ENCODE data around the gene IFNL1. TPM values are rescaled to one million over a fixed set of nuclear protein-coding genes. Genes with fewer than 3 reads are reported as not detected.

The IFNL1 gene
- total RNA-seq, 1 donor from 2014 or later = not detected

DNA sequence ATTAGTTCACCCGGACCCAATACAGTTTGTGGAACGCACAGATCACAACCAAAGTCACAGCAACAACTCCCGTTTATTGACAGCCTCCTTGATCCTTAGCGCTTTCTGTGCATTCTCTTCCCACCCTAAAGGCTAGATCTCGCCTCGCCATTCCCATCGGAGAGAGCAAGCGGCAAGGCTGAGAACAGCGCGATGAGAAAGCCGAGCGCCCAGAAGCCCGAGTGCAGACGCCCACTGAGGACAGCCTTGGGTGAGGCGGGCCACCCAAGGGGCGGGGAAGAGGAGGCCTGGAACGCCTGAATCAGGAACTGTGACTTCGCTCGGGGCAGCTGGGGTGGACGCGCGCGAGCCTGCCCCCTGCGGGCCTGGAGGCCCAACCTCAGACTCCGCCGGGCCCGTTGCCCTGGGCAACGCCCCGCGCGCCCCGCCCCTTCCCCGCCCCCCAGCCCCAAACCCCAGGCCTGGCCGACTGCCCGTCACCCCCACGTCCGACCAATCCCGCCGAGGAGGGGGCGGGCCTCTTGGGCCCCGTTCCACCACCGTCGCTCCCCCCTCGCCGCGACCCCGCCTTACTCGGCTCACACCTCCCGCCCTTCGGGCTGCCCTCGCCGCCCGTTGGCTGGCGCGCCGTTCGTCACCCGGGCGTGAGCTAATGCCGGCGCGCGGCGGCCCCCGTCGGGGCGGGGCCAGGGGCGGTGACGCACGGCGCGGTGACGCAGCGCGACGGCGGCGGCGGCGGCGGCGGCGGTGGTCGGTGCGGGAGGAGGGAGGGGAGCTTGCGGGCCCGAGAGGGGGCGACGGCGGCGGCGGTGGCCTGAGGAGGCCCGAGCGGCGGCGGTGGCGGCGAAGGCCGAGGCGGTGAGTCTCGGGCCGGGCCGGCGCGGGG lies 45.8 kb downstream of the IFNL1 start, which contains the start of gene SAMD4B:
Gene SAMD4B, plus strand, starts transcription at position 703 of the 886 bp plus-strand sequence. CDS start 14,473 bp downstream, outside the sequence.
- TF ChIP-seq, protein P1, sequence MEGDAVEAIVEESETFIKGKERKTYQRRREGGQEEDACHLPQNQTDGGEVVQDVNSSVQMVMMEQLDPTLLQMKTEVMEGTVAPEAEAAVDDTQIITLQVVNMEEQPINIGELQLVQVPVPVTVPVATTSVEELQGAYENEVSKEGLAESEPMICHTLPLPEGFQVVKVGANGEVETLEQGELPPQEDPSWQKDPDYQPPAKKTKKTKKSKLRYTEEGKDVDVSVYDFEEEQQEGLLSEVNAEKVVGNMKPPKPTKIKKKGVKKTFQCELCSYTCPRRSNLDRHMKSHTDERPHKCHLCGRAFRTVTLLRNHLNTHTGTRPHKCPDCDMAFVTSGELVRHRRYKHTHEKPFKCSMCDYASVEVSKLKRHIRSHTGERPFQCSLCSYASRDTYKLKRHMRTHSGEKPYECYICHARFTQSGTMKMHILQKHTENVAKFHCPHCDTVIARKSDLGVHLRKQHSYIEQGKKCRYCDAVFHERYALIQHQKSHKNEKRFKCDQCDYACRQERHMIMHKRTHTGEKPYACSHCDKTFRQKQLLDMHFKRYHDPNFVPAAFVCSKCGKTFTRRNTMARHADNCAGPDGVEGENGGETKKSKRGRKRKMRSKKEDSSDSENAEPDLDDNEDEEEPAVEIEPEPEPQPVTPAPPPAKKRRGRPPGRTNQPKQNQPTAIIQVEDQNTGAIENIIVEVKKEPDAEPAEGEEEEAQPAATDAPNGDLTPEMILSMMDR (conservative IDR thresholded peaks at IDR 0.05) = peak; percentile 86
- Mint-ChIP-seq H3K36me3 (peaks cover 16% of the 10 kb centered on the region), H3K4me1 (ENCODE audit: unreplicated experiment) (peaks cover 48% of the 10 kb centered on the region), H3K9me3 (no peaks in the 10 kb centered on the region), H3K4me3 (peak within 1 kb of the TSS; percentile 96), H3K27ac (peak within 1 kb of the TSS; percentile 94), H3K27me3 (peaks cover 3% of the 10 kb centered on the region)
- DNase-seq (ENCODE audit: extremely low spot score, unreplicated experiment) = peak; percentile 100

DNA sequence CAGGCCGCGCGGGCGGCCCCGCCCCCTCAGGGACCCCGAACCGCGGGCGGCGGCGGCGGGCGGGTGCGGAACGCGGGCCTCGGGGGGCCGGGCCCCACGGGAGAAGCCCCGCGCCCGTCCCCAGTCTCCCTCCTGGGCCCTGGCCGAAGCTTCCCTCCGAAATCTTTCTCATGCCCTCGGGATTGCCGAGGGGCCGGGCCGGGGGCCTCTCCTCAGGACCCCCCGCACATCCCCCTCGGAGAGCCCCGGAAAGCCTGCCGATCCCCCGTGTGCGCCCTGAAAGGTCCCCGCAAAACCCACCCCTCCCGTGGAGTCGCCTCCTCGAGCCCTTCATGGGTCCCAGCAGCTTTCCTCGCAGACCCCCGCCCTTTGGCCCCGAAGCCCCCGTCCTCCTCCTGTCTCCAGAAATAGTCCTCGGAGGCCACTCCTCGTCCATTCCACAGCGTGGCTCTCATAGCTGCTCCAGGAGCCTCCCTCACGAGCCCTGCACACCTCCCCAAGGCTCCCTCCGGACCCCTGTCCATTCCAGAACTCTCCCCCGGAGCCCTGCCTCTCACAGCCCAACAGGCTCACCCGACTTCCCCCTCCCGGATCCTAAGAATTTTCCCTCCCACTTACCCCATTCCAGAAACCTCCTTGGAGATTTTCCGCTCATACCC lies 46.6 kb downstream of the IFNL1 start:
- H3K9me3 Mint-ChIP-seq = no peaks in the 10 kb centered on the region
- H3K4me3 Mint-ChIP-seq = peak overlapping the region; percentile 91
- peak overlapping the region; percentile 86 for H3K27ac Mint-ChIP-seq
- peaks cover 56% of the 10 kb centered on the region for H3K4me1 Mint-ChIP-seq (ENCODE audit: unreplicated experiment)
- peaks cover 20% of the 10 kb centered on the region for H3K36me3 Mint-ChIP-seq
- DNase-seq (ENCODE audit: extremely low spot score, unreplicated experiment) = no peak
- H3K27me3 Mint-ChIP-seq = no peaks in the 10 kb centered on the region
- TF ChIP-seq, protein P1 (conservative IDR thresholded peaks at IDR 0.05) = no peak

DNA sequence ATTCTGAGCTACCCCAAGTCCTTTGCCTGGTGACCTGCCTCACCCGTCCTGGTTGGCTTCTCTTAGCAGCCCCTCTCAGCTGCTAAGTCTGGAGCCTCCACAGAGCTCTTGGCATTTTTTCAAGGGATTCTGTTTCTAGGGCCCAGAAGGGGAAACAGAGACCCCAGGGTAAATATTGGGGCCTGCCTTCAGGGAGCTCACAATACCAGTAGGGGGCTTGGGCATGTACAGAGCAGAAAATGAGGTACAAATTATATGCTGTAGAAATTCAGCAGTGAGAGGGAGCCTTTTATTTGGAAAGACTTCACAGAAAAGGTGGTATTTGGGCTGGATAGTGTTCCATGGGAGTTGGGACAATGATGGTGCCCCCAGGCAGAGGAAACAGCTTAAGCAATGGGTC lies 49.7 kb downstream of the IFNL1 start:
- TF ChIP-seq, protein P1 (conservative IDR thresholded peaks at IDR 0.05) = no peak
- Mint-ChIP-seq H3K4me1 (ENCODE audit: unreplicated experiment) (peaks cover 59% of the 10 kb centered on the region), H3K27ac (peak overlapping the region; percentile 86), H3K27me3 (no peaks in the 10 kb centered on the region), H3K4me3 (peak overlapping the region; percentile 91), H3K36me3 (peaks cover 33% of the 10 kb centered on the region), H3K9me3 (no peaks in the 10 kb centered on the region)
- no peak for DNase-seq (ENCODE audit: extremely low spot score, unreplicated experiment)

DNA sequence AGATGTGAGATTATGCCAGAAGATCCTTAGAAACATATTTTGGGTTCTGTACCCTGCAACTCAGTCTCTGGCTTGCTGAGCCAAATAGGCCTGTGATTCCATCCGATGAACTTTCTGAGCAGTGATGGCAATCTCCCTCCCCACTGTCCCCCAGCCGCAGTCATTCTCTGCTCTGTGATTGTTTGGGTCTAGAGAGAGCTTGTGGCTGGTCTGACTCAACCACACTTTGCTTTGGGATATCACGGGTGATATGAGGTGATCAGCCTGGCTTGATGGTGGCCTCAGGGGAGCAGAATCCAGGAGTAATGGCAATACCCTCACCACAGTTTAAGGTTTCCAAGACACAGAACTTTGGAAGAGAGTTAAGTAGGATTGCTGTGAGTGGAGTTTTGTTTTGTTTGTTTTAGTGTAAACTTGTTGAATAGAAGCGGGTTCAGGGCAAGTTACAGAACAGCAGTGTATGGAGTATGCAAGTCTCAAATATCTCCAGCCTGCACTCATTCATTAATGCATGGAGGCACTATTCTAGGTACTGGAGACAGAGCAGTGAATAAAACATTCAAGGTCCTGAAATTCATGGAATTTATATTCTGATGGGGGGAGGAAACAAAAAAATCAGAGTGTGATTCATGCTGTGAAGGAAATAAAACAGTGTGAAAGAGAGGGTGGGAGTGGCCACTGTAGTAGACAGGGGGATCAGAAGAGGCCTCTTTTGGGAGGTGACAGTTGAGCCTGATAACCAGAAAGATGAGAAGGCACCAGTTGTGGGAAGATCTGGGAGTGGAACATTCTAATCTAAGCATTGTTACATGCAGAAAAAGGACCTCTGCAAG lies 51.3 kb downstream of the IFNL1 start:
- peaks cover 39% of the 10 kb centered on the region for H3K36me3 Mint-ChIP-seq
- H3K27ac Mint-ChIP-seq = peak overlapping the region; percentile 8
- no peaks in the 10 kb centered on the region for H3K27me3 Mint-ChIP-seq
- no peaks in the 10 kb centered on the region for H3K9me3 Mint-ChIP-seq
- H3K4me1 Mint-ChIP-seq (ENCODE audit: unreplicated experiment) = peaks cover 57% of the 10 kb centered on the region
- H3K4me3 Mint-ChIP-seq = no peak overlapping the region
- DNase-seq (ENCODE audit: extremely low spot score, unreplicated experiment) = no peak
- TF ChIP-seq, protein P1 (conservative IDR thresholded peaks at IDR 0.05) = no peak

Other genes with a start within 250 kb of the IFNL1 start
- gene ACP7, start 212.0 kb upstream of the IFNL1 start, total RNA-seq (ENCODE audit: low replicate concordance) = 0.29 and 0.31 TPM in 2 replicates
- gene PAK4, start 170.6 kb upstream of the IFNL1 start, total RNA-seq (ENCODE audit: low replicate concordance) = 52.1 and 64.3 TPM in 2 replicates
- 19.0 and 22.6 TPM in 2 replicates for gene NCCRP1, start 99.4 kb upstream of the IFNL1 start, total RNA-seq (ENCODE audit: low replicate concordance)
- gene SYCN, start 92.1 kb upstream of the IFNL1 start, total RNA-seq (ENCODE audit: low replicate concordance) = not detected in 2 replicates
- not detected in 2 replicates for gene IFNL3, start 51.4 kb upstream of the IFNL1 start, total RNA-seq (ENCODE audit: low replicate concordance)
- not detected in 2 replicates for gene IFNL4, start 47.6 kb upstream of the IFNL1 start, total RNA-seq (ENCODE audit: low replicate concordance)
- not detected in 2 replicates for gene IFNL2, start 28.0 kb upstream of the IFNL1 start, total RNA-seq (ENCODE audit: low replicate concordance)
- 3.6 and 5.6 TPM in 2 replicates for gene LRFN1, start 24.5 kb downstream of the IFNL1 start, total RNA-seq (ENCODE audit: low replicate concordance)
- gene GMFG, start 39.6 kb downstream of the IFNL1 start, total RNA-seq (ENCODE audit: low replicate concordance) = not detected in 2 replicates
- 116 and 123 TPM in 2 replicates for gene SAMD4B, start 46.0 kb downstream of the IFNL1 start, total RNA-seq (ENCODE audit: low replicate concordance)
- 36.9 and 43.6 TPM in 2 replicates for gene PAF1, start 94.7 kb downstream of the IFNL1 start, total RNA-seq (ENCODE audit: low replicate concordance)
- gene MED29, start 95.0 kb downstream of the IFNL1 start, total RNA-seq (ENCODE audit: low replicate concordance) = 37.3 and 40.8 TPM in 2 replicates
- gene ZFP36, start 110.4 kb downstream of the IFNL1 start, total RNA-seq (ENCODE audit: low replicate concordance) = 36.0 and 101 TPM in 2 replicates
- 32.9 and 86.7 TPM in 2 replicates for gene PLEKHG2, start 116.3 kb downstream of the IFNL1 start, total RNA-seq (ENCODE audit: low replicate concordance)
- 2,174 and 2,175 TPM in 2 replicates for gene RPS16, start 139.5 kb downstream of the IFNL1 start, total RNA-seq (ENCODE audit: low replicate concordance)
- 142 and 144 TPM in 2 replicates for gene SUPT5H, start 149.2 kb downstream of the IFNL1 start, total RNA-seq (ENCODE audit: low replicate concordance)
- gene TIMM50, start 184.4 kb downstream of the IFNL1 start, total RNA-seq (ENCODE audit: low replicate concordance) = 63.6 and 82.2 TPM in 2 replicates
- 0.74 and 2.7 TPM in 2 replicates for gene DLL3, start 202.5 kb downstream of the IFNL1 start, total RNA-seq (ENCODE audit: low replicate concordance)
- 1.1 TPM in 1 of 2 replicates, not detected in the other for gene SELENOV, start 218.7 kb downstream of the IFNL1 start, total RNA-seq (ENCODE audit: low replicate concordance)
- gene EID2B, start 236.4 kb downstream of the IFNL1 start, total RNA-seq (ENCODE audit: low replicate concordance) = 1.1 and 4.8 TPM in 2 replicates
- gene EID2, start 243.8 kb downstream of the IFNL1 start, total RNA-seq (ENCODE audit: low replicate concordance) = 15.3 and 19.2 TPM in 2 replicates

Data from type B pancreatic cell (in vitro differentiated cells).